ENCODE results near the gene MPZL3.

- TF ChIP-seq CTCF (IDR thresholded peaks at IDR 0.05) (no peak), POLR2A (IDR thresholded peaks at IDR 0.05) (no peak)
Observed at GRCh38 chr11:118267486-118267885, 15.3 kb upstream of the MPZL3 start.

Data from esophagus squamous epithelium (tissue), 4 donors.